ENCODE measurements around the gene RPS21.
"Not testable (repeated sequence)": the region's sequence is repeated elsewhere in the genome, so short reads cannot be mapped to it uniquely, and the experiment has no call there.

GRCh38 chr20:62373631-62374179 lies 13.2 kb upstream of the RPS21 start:
- TF ChIP-seq POLR2A, CTCF, POLR2AphosphoS5 (IDR thresholded peaks at IDR 0.05): not testable (repeated sequence)

Data from transverse colon (tissue), 4 donors.